ENCODE results near the gene FAS. TPM values are rescaled to one million over a fixed set of nuclear protein-coding genes. Genes with fewer than 3 reads are reported as not detected.

The FAS gene
- total and polyA plus RNA-seq, 12 donors, result 2.5 to 10.1 (median 3.7) TPM

DNA sequence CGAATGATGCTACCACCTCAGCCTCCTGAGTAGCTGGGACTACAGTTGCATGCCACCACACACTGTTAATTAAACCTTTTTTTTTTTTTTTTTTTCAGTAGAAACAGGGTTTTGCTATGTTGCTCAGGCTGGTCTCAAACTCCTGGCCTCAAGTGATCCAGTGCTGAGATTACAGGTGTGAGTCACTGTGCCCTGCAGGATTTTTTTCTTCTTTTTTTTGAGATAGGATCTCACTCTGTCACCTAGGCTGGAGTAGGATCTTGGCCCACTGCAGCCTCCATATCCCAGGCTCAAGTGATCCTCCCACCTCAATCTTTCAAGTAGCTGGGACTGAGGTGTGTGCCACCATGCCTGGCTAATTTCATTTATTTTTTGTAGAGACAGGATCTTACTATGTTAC lies 44.4 kb upstream of the FAS start:
- ATAC-seq (no peak), DNase-seq (no peak)
- Histone ChIP-seq H3K4me3 (no peak overlapping the region), H3K4me1 (peaks cover 0 to 31% (median 14%) of the 10 kb centered on the region in 9 donors), H3K9me3 (no peaks in the 10 kb centered on the region), H3K36me3 (peaks cover 0 to 53% (median 7%) of the 10 kb centered on the region in 9 donors), H3K27me3 (no peaks in the 10 kb centered on the region), H3K27ac (no peak overlapping the region)
- intact Hi-C loops (cut with DNase I), result no loop called here
- 92 to 95% methylated on average over 1 of the region's 1 CpG for WGBS, 2 donors
- TF ChIP-seq CTCF (IDR thresholded peaks at IDR 0.05), result no peak

DNA sequence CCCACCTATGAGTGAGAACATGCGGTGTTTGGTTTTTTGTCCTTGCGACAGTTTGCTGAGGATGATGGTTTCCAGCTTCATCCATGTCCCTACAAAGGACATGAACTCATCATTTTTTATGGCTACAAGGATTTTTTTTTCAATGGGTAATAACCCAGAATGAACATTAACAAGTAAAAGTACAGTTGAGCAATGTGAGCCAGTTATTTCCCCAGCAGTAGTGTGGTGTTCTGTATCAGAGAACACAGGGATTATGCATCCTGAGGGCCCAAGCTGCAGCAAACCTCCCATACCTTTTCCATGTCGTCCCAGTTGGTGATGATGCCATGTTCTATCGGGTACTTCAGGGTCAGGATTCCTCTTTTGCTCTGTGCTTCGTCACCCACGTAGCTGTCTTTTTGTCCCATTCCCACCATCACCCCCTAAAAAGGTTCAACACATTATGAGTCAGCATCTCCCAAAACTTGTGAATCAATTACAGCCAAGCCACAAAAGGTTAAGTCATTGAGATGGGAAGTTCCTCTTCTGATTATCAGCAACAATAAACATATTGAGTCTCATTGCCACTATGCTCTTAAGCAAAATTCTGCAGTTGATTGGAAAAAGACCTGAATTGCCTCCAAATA lies 43.5 kb upstream of the FAS start:
- 85 to 90% methylated on average over 4 to 5 of the region's 6 CpGs for WGBS, 2 donors

GRCh38 chr10:88949051-88949450 lies 41.5 kb upstream of the FAS start:
- no peak for ATAC-seq
- Histone ChIP-seq H3K9me3 (no peaks in the 10 kb centered on the region), H3K36me3 (peaks cover 0 to 25% (median 5%) of the 10 kb centered on the region in 9 donors), H3K27me3 (no peaks in the 10 kb centered on the region), H3K4me3 (peak overlapping the region in 6 of 10 donors; percentile 1 to 53 (median 41)), H3K27ac (peak overlapping the region in 1 of 10 donors; percentile 5), H3K4me1 (peaks cover 0 to 51% (median 24%) of the 10 kb centered on the region in 9 donors)
- TF ChIP-seq CTCF (IDR thresholded peaks at IDR 0.05), result no peak
- DNase-seq, result no peak
- intact Hi-C loops (cut with DNase I), result no loop called here
- 72 to 81% methylated on average over 2 of the region's 2 CpGs for WGBS, 2 donors

More for the DNA sequence above, 43.5 kb upstream of the FAS start:
- H3K36me3 ChIP-seq, result peaks cover 0 to 45% (median 7%) of the 10 kb centered on the region in 9 donors
- intact Hi-C loops (cut with DNase I), result no loop called here
- no peak for TF ChIP-seq CTCF (IDR thresholded peaks at IDR 0.05)
- H3K4me3 ChIP-seq, result peak overlapping the region in 1 of 10 donors; percentile 53
- no peaks in the 10 kb centered on the region for H3K27me3 ChIP-seq
- no peak for ATAC-seq
- no peaks in the 10 kb centered on the region for H3K9me3 ChIP-seq
- H3K27ac ChIP-seq, result no peak overlapping the region
- no peak for DNase-seq
- H3K4me1 ChIP-seq, result peaks cover 0 to 38% (median 20%) of the 10 kb centered on the region in 9 donors

DNA sequence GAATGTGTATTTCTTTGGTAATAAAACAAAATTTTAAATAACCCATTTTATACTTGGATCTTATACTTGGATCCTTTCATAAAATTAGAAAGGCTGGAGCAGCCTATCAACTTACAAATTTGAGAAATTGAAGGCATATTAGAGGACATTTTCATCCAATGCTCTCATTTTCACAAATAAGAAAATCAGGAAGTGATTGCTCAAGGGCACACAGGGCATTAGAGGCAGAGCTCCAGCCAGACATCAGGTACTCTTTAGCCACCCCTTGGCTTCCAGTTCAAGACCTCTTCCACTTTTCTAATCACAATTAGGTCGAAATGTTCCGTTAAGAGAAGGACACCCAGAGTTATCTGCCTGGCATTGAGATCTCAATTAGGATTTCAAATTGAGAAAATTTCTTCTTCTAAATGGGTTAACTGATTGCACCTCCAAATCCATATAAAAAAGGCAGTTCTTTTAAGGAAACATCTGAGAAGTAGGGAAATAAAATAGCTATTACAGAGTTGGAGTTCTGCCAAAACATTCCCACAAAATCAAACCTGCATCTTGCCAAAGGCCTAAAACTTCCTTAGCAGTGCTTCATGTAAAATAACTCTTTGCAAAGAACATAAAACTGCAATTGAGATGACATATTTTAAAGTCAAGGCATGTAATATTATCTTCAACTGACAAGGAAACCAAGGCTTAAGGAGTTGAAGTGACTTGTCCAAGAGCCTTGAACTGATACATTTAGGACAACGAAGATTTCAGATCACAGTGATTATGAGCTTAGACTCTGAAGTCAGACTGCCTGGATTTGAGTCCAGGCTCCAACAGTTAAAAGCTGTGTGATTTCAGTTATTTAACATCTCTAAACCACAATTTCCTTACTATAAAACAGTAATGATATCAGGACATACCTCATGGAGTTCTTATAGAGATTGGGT lies 40.4 kb upstream of the FAS start:
- intact Hi-C loops (cut with DNase I), result no loop called here
- Histone ChIP-seq H3K4me3 (peak overlapping the region in 8 of 10 donors; percentile 8 to 53 (median 38)), H3K27ac (peak overlapping the region in 9 of 10 donors; percentile 8 to 89 (median 75)), H3K27me3 (no peaks in the 10 kb centered on the region), H3K36me3 (peaks cover 0 to 15% (median 0%) of the 10 kb centered on the region in 9 donors), H3K4me1 (peaks cover 0 to 40% (median 24%) of the 10 kb centered on the region in 9 donors), H3K9me3 (no peaks in the 10 kb centered on the region)
- DNase-seq (no peak), ATAC-seq (no peak)
- WGBS, 2 donors, result 48 to 56% methylated on average over 3 of the region's 3 CpGs
- no peak for TF ChIP-seq CTCF (IDR thresholded peaks at IDR 0.05)

All from heart right ventricle (tissue), 16 donors.